Keratinocyte (primary cell): ENCODE data around the gene TMED10. TPM values are rescaled to one million over a fixed set of nuclear protein-coding genes. Genes with fewer than 3 reads are reported as not detected.

Experiments
- DNase-seq: peaks from one replicate; pipeline ENCODE4 v3.0.0-alpha.2; 2011; ENCODE audit warnings: low read depth, missing footprints, low spot score
- FAIRE-seq: peaks from 2 replicates; lab custom pipeline; 2011; peaks lifted over from hg19 to GRCh38; lab: Jason Lieb, UNC
- H2AFZ ChIP-seq: 2 replicates; pipeline ENCODE4 v1.6.0; 2012; ENCODE audit warnings: low read length, control low read depth, inconsistent platforms; ENCODE audit not compliant: control insufficient read depth
- H3K27ac ChIP-seq: 2 replicates; pipeline ENCODE4 v1.5.1; 2011; ENCODE audit warnings: low read length; ENCODE audit not compliant: control insufficient read depth, insufficient read depth
- H3K27me3 ChIP-seq: 3 replicates; pipeline ENCODE4 v1.6.0; 2011; ENCODE audit warnings: low read length; ENCODE audit not compliant: control insufficient read depth, insufficient read depth; ENCODE audit errors: extremely low read depth
- H3K36me3 ChIP-seq, 2 experiments: 2 replicates in 1 of 2; 3 replicates in 1 of 2; pipeline ENCODE4 v1.5.1; 2011; ENCODE audit warnings: low read length in 2 of 2, mild to moderate bottlenecking in 1 of 2; ENCODE audit not compliant: control insufficient read depth in 2 of 2, insufficient read depth in 2 of 2; ENCODE audit errors: extremely low read depth in 1 of 2
- H3K4me1 ChIP-seq: 3 replicates; pipeline ENCODE4 v1.5.1; 2011; ENCODE audit warnings: low read length; ENCODE audit not compliant: control insufficient read depth, insufficient read depth; ENCODE audit errors: extremely low read depth
- H3K4me2 ChIP-seq: 3 replicates; pipeline ENCODE4 v1.6.0; 2011; ENCODE audit warnings: low read depth, low read length; ENCODE audit not compliant: control insufficient read depth, insufficient read depth; ENCODE audit errors: extremely low read depth
- H3K4me3 ChIP-seq, 3 experiments: fragments of 200-600 bp in 1 of 3; sonication (generic) in 1 of 3; 2 replicates in 2 of 3; 3 replicates in 1 of 3; pipeline ENCODE4 v1.5.1; 2011 to 2016; ENCODE audit warnings: low read length in 3 of 3, mild to moderate bottlenecking in 3 of 3, control low read depth in 2 of 3, inconsistent platforms in 1 of 3, low read depth in 1 of 3, mixed read lengths in 1 of 3, mixed run types in 1 of 3, moderate library complexity in 1 of 3; ENCODE audit not compliant: control insufficient read depth in 2 of 3, insufficient read depth in 2 of 3; ENCODE audit errors: extremely low read depth in 1 of 3
- H3K79me2 ChIP-seq: 2 replicates; pipeline ENCODE4 v1.6.0; 2012; ENCODE audit warnings: low read length; ENCODE audit not compliant: control insufficient read depth, insufficient read depth
- H3K9ac ChIP-seq: 3 replicates; pipeline ENCODE4 v1.6.0; 2011; ENCODE audit warnings: low read length; ENCODE audit not compliant: control insufficient read depth, insufficient read depth; ENCODE audit errors: extremely low read depth
- H3K9me1 ChIP-seq: 3 replicates; pipeline ENCODE4 v1.6.0; 2011; ENCODE audit warnings: low read length; ENCODE audit not compliant: control insufficient read depth, insufficient read depth; ENCODE audit errors: extremely low read depth
- H3K9me3 ChIP-seq: 2 replicates; pipeline ENCODE4 v1.5.1; 2012; ENCODE audit warnings: low read depth, low read length; ENCODE audit not compliant: control insufficient read depth
- H4K20me1 ChIP-seq: 3 replicates; pipeline ENCODE4 v1.6.0; 2011; ENCODE audit warnings: low read length; ENCODE audit not compliant: control insufficient read depth, insufficient read depth; ENCODE audit errors: extremely low read depth
- CTCF ChIP-seq, 3 experiments: IDR thresholded peaks in 1 of 3; conservative IDR thresholded peaks in 1 of 3; optimal IDR thresholded peaks in 1 of 3; 2 replicates in 2 of 3; 3 replicates in 1 of 3; pipeline versions ENCODE3 to v1.5.1; 2011; ENCODE audit warnings: low read length in 3 of 3, mild to moderate bottlenecking in 3 of 3, moderate library complexity in 2 of 3, control low read depth in 1 of 3, inconsistent platforms in 1 of 3; ENCODE audit not compliant: insufficient read depth in 2 of 3; ENCODE audit errors: extremely low read depth in 1 of 3
- EZH2 ChIP-seq: IDR thresholded peaks from one replicate; pipeline ENCODE4 v1.6.1; 2012; ENCODE audit warnings: inconsistent platforms, mild to moderate bottlenecking, low read length, moderate library complexity
- dilution Hi-C: fragments of 300-500 bp; cut with MboI; formaldehyde crosslinking; loops from one replicate; pipeline ENCODE4 v1.7.0; 2020; ENCODE audit warnings: low sequenced_read_pairs; ENCODE audit not compliant: extremely low pct_ligation_motif_present
- polyA plus RNA-seq, 5 experiments: library from polyadenylated mRNA; depleted of rRNA in 3 of 5; stranded (reverse) in 3 of 5; stranded (forward) in 1 of 5; unstranded in 1 of 5; fragments of >200 nt; gene quantifications; 1 replicate in 1 of 5; 2 replicates in 3 of 5; 3 replicates in 1 of 5; pipeline versions ENCODE4 v1.2.1 to v1.2.3, GENCODE V29; 2011 to 2012; ENCODE audit warnings: missing spikeins in 2 of 5, low read depth in 1 of 5, low replicate concordance in 1 of 5

TMED10 gene
- polyA plus RNA-seq, 1 donor (not counting 4 experiments of a cell fraction or from before 2014, with no cell fraction given): 428 TPM

GRCh38 chr14:75098212-75098611, 78.2 kb downstream of the TMED10 start:
- no peaks in the 10 kb centered on the region for H3K79me2 ChIP-seq
- H3K4me1 ChIP-seq: no peaks in the 10 kb centered on the region
- H3K36me3 ChIP-seq: peaks cover 11 to 14% of the 10 kb centered on the region in 2 experiments
- TF ChIP-seq CTCF (optimal IDR thresholded peaks at IDR 0.05 in 1 of 3, IDR thresholded peaks at IDR 0.05 in 1 of 3, conservative IDR thresholded peaks at IDR 0.05 in 1 of 3; ENCODE audit: extremely low read depth in 1 of 3, insufficient read depth in 2 of 3, low read length in 3 of 3): no peak
- no peak for TF ChIP-seq EZH2
- DNase-seq (no peak), FAIRE-seq (no peak)
- H3K4me2 ChIP-seq: no peak overlapping the region
- dilution Hi-C loops: no loop called here
- no peaks in the 10 kb centered on the region for H3K9me3 ChIP-seq
- no peaks in the 10 kb centered on the region for H3K9me1 ChIP-seq
- no peaks in the 10 kb centered on the region for H3K27me3 ChIP-seq
- no peak overlapping the region for H3K4me3 ChIP-seq
- H3K9ac ChIP-seq: no peak overlapping the region
- no peak overlapping the region for H2AFZ ChIP-seq
- no peaks in the 10 kb centered on the region for H4K20me1 ChIP-seq
- H3K27ac ChIP-seq: no peak overlapping the region

GRCh38 chr14:75096959-75097358, 79.5 kb downstream of the TMED10 start:
- Histone ChIP-seq H4K20me1 (no peaks in the 10 kb centered on the region), H3K79me2 (no peaks in the 10 kb centered on the region), H3K4me3 (no peak overlapping the region), H3K9me3 (no peaks in the 10 kb centered on the region), H3K9ac (no peak overlapping the region), H3K36me3 (peaks cover 11 to 14% of the 10 kb centered on the region in 2 experiments), H2AFZ (no peak overlapping the region), H3K4me1 (no peaks in the 10 kb centered on the region), H3K27ac (no peak overlapping the region), H3K4me2 (no peak overlapping the region), H3K27me3 (no peaks in the 10 kb centered on the region), H3K9me1 (no peaks in the 10 kb centered on the region)
- no peak for DNase-seq
- no peak for TF ChIP-seq CTCF (optimal IDR thresholded peaks at IDR 0.05 in 1 of 3, IDR thresholded peaks at IDR 0.05 in 1 of 3, conservative IDR thresholded peaks at IDR 0.05 in 1 of 3; ENCODE audit: extremely low read depth in 1 of 3, insufficient read depth in 2 of 3, low read length in 3 of 3)
- TF ChIP-seq EZH2: no peak
- FAIRE-seq: no peak
- dilution Hi-C loops: no loop called here
